GM20431 (cell line): ENCODE results near the gene PAM.
"Not testable (repeated sequence)": the region's sequence is repeated elsewhere in the genome, so short reads cannot be mapped to it uniquely, and the experiment has no call there.

ENCODE experiments used
- in situ Hi-C: fragments of 300-500 bp; cut with MseI, MboI; formaldehyde crosslinking; loops from one replicate; pipeline ENCODE4 v1.15.0; 2020; ENCODE audit warnings: low sequenced_read_pairs; ENCODE audit not compliant: unreplicated experiment

The PAM gene

DNA sequence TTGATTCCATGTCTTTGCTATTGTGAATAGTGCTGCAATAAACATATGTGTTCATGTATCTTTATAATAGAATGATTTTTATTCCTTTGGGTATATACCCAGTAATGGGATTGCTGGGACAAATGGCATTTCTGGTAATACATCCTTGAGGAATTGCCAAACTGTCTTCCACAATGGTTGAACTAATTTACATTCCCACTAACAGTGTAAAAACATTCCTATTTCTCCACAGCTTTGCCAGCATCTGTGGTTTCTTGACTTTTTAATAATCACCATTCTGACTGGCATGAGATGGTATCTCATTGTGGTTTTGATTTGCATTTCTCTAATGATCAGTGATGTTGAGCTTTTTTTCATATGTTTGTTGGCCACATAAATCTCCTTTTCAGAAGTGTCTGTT, 20.7 kb downstream of the PAM start:
- in situ Hi-C loops = not testable (repeated sequence)

DNA sequence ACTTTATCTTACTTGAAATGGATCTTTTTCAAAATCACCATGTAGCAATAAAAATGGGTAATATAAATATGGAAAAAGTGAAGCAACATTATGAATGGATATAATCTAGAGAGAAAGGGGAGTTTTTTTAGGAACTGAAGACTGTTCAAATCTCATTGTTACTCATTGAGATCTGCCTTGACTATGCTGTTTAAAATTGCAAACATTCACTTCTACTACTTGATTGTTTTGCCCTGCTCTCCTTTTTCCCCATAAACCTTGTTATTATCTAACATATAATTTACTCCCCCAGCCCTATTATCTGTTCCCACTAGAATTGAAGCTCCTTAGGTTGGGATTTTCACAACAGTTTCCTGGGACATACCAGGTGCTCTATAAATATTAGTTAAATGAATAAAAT, 22.0 kb downstream of the PAM start:
- in situ Hi-C loops = no loop called here

DNA sequence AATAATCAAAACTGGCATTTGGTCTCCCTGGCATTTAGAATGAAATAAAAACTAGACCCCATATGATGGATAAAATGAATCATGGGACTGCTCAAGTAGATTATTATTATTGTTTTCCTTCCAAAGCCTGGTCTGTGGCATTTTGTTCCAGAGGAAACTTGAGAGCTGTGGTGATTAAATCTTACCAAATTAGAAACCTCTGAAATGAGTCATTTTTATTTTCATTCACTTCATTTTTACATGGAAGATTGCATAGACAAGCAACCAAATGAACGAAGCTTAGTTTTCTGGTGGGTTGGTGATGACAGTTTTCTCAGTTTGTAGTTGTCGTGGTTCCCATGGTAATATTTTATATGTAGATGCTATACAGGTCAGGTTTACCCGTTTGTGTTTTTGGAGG, 23.4 kb downstream of the PAM start:
- in situ Hi-C loops = no loop called here

DNA sequence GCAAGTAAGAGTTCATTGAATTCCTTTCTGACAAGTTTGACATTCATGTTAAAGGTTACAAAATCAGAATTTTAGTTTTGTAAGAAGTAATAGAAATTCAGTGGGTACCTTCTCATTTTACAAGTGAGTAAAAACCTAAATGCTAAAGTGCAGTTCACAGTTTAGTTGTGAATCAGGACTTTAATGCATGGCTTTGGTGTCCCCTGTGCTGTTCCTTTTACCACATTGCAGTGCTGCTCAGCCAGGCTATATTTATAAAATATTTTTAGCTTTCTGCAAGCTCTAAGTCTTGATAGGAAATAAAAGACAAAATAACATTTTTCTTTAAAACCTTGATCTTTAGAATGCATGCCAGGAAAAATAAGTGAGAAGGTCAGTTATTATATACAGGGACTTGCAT, 26.3 kb downstream of the PAM start:
- in situ Hi-C loops = no loop called here

DNA sequence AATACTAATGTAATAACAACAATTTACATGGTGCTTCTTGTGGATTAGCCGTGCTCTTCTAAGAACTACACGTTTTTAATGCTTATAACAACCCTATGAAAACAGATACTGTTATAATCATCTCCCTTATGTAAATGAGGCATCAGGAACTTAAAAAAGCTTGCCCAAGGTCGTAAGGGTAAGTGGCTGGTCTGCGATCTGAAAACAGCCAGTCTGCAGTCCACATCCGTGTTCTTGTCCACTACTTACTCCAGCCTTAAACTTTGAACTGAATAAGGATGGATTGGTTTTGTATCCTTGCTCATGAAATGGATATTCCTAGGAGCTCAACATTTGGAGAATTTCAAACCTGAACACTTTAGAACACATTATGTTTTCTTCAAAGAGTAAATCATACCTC, 26.7 kb downstream of the PAM start:
- in situ Hi-C loops = no loop called here

DNA sequence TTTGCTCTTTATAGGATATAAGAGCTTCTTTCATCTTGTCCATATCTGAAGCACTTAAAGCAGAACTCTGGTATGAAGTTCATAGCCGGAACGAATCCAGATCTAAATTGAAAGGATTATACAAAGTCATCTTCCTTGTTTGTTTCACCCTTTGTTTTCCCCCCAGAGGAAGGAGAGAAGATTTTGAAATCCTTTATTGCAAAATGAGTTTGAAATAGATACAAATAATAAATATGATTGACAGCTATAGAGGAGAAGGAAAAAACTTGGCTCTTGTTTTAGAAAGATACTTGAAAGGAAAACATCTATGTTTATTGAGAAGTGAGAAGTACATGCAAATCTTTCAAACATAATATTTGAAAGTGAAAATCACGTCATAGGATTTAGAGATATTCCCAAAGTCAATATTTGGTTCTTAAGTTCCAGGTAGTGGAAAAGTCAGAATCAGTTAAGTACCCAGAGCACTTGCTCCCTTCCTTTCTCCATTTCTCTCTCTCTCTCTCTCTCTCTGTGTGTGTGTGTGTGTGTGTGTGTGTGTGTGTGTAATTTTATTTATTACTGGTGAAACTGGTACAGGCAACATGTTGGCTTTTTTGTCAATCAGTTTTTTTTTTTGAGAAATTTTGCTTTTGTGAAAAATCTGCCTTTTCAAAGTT, 27.2 kb downstream of the PAM start:
- in situ Hi-C loops = no loop called here

DNA sequence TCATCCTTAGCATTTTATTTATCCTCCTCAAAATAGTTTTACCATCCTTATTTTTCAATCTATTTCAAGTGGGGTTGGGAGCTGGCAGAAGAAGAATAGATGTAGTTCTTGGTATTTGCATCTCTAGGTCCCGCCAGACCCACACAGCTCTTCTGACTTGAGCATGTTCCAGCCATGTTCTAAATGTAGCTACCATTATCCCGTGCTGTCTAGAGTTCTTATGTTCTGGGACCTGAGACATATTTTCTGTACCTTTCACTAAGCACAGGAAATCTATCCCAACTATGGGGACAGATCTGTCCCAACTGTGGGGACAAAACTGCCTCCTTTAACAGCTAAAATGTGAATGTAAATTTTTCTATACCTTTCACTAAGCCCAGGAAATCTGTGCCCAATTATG, 32.0 kb downstream of the PAM start:
- in situ Hi-C loops = no loop called here

DNA sequence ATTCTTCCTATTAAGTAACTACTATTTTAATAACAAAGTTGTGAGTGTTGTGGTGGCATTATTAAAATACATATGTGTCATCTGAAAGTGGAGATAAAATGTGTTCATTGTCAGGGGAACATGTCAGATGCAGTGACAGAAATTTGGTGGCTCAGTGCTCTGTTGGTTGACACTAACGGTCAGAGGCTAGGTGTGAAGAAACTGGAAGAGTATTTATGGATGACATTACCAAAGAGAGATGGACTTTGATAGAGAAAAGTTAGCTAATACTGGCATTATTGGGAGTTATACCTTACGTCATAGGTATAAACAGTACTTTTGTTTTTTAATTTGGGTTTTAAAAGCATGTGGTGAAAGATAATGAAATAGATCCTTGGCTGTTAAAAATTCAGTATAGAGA, 33.7 kb downstream of the PAM start:
- in situ Hi-C loops = no loop called here

DNA sequence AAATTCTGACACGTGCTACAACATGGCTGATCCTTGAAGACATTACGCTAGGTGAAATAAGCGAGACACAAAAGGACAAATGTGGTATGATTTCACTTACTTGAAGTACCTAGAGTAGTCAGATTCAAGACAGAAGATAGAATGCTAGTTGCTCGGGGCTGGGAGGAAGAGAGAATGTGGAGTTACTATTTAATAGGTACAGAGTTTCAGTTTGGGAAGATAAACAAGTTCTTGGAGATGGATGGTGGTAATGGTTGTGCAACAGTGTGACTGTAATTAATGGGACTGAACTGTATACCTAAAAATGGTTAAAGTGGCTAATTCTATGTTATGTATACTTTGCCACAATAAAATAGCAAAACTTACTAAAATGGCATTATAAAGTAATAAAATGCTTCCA, 34.4 kb downstream of the PAM start:
- in situ Hi-C loops = no loop called here

DNA sequence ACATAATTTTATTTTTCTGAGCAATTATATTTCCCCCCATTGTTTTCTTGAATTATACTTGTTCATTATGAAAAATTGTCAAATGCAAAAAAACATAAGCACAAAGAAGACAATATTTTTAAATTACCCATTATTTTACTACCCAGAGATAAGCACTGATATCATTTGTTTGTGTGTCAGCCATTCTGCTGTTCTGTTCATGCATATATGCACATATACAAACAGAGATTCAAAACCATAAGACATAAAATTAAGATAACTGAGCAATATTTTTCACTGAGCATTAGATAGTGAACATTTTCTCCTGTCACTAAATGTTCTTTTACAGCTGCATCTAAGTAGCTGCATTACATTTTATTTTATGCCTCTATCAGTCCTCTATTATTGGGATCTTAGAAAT, 35.6 kb downstream of the PAM start:
- in situ Hi-C loops = no loop called here

DNA sequence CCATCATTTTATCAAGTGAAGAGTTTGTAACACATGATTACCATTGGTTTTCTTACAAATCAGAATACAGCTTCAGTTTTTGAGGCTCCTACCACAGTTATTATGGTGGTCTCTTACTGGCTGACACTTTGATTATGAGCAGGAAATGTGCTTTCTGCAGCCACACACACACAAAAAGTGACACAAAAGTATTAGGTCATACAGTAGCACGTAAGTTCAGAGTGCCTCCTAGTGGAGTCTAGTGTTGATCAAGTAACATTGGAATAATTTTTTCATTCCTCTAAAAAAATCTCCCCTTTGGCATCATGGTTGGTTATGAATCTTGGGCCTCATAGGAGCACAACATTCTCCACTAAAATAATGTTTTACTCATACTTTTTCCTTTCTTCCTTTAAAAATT, 37.6 kb downstream of the PAM start:
- in situ Hi-C loops = no loop called here

DNA sequence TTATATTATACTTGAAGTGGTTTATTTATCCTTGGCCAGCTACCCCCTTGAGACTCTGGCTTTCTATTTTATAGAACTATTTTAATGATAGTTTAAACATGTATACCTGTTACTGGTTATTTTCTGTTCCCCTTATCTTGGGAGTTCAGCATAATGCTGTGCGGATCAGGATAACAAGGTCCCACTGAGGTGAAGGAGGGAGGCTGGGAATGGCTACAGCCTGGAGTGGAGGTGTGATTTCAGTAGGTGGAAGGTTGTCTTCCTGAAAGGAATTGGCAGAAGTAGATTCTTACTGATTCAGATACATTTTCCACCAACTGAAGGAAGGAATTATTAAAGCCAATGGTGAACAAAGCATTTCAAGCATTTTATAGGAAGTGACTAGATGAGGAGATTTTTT, 38.9 kb downstream of the PAM start:
- in situ Hi-C loops = no loop called here

DNA sequence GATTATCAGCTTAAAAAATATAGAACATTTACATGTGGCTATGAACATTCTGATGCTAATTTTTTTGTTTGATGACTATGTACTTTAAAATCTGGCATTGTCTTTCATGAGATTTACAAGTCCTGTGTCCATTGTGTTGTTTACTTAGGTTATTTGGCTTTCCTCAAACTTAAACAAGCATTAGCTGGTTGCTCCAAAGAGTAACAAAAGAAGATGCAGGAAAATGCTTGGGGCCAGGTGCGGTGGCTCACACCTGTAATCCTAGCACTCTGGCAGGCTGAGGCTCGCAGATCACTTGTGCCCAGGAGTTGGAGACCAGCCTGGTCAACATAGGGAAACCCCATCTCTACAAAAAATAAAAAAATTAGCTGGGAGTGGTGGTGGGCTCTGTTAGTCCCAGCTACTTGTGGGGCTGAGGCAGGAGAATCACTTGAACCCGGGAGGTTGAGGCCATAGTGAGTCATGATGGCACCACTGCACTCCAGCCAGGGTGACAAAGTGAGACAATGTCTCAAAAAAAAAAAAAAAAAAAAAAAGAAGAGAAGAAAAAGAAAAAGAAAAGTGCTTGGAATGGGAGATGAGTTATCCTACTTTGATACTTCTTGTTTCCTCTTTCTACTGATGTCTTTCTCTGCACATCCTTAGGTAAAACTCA, 39.7 kb downstream of the PAM start:
- in situ Hi-C loops = no loop called here

DNA sequence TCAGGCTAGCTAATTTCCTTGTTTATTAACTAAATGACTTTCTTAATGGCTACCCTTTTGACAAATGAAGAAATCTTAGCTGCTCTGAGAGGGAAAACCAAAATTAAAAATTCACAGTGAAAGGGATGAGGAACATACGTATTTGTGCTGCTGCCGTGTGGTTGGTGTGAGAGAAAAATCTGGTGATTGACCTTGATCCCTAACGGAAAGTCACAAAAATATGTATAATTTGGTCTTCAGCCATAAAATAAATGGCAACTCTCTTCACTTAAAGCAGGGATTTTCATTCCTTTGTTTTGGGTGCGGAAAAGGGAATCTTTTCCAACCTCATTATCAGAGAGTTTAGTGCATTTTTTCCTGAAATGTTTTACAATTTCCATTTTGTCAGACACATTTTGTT, 40.4 kb downstream of the PAM start:
- in situ Hi-C loops = no loop called here

DNA sequence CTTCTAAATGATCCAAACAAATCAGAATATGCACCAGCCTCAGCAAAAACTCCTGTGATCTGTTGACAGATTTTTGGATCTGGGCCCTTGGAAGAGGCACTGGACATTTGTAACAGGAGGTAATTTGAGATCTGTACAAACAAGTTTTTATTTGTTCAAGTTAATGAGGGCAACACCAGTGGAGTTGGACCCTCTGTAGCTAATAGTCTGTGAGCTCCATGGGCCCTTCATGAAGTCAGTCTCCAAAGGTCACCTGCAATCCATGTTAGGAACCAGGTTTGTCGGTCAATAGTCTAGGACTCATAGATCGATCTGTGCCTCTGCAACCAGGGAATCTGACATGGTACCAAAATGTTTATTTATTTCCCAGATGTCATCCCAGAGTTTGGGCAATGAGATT, 40.9 kb downstream of the PAM start:
- in situ Hi-C loops = no loop called here

DNA sequence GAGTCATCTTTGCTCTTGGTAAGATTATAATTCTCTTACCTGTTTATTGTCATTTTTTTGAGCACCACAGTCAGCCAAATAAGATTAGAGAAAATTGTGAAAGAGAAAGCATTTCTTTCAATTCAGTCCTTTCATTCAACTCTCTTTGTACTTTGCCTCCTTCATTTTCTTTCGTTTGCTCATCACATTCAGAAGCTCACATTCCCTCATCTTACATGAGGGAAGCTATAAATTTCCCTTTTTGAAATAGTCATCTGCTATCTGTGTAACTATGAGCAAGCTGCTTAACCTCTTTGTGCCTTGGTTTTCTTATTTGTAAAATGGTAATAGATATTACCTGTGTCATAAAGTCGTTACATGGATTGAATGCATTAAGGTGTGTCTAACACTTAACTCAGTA, 41.4 kb downstream of the PAM start:
- in situ Hi-C loops = no loop called here

DNA sequence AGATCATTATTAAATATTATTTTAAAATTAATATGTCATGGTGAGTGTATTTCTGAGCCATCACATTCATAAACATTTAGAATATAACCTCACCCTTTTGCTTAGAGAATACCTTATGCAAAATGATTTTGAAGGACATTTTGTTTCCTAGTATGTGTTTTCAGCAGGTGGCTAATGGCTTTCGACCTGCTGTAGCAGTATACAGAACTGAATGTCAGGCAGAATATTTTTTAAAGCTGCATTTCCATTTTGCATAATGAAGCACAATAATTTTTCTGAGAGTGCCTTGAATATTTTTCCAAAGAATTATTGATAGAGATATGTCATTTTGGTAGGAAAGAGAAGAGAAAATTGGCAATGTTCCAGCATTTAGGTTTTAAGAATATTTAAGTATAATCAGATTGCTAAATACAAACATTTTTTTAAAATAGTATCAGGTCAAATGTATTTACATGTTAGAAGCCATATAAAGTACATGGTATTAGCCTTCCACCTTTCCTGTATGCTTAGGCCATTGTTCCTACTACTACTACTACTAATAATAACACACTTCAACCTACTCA, 42.3 kb downstream of the PAM start:
- in situ Hi-C loops = no loop called here

DNA sequence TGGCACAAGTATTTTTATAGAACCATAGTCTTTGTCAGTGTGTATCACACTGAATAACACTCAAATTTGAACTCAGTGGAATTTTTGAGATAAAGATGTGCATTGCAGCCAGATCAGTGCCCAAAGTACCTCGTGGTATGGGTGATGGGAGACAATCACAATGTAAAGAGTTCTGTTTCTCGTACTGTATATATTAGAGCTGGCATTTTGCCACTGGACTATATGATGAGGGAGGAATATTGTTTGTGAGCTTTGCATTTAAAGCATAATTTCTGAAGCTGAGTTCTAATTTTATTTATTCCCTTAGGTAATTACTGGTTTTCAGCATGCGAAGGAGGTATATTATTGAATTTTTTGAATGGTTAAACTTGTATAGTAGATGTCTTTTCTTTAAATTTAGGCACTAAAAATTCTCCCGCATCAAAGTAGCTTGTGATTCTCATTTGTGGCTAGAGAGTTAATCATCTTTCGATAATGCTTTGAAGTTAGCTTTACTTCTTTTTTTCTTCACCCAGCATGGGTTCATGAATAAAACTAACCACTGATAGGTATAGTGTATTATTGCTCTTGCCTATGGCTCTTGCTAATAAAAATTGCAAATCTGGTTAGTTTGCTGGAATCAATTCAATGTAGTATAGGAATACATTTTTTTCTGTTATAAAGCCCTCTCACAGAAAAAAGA, 43.1 kb downstream of the PAM start:
- in situ Hi-C loops = no loop called here

DNA sequence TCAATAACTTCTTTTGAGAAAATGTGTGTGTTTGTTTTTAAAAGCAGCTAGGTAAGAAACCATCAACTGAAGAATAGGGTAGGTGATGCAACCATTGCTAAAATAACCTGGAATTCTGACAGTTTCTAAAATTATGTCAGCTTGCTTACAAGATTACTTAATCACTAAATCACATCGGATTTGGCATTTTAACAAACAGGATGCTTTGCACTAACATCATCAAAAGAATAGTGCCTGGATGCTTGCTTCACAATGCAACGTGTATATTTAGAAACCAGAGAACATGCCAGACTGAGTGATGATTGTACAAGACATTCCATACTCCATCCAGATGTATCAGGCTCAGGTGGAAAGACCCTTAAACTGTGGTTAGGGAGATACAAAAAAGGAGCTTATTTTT, 43.9 kb downstream of the PAM start:
- in situ Hi-C loops = no loop called here

DNA sequence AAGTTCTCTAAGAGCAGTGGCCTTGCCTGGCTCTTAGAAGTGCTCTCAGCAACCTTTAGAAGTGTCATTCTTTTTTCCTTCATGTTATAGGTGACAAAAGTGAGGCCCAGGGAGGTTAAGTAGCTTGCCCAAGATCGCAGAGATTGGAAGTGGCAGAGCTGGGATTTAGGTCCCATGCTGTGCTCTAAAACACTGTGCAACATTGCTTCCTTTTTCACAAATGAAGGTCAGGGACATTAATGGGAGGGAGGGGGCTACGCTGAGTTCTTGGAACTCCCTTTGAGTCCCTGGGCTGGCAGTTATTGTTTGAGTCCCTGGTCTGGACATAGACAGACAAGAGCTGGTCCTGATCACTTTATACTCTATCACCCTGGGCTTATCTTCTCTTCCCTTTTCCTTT, 45.3 kb downstream of the PAM start:
- in situ Hi-C loops = no loop called here

DNA sequence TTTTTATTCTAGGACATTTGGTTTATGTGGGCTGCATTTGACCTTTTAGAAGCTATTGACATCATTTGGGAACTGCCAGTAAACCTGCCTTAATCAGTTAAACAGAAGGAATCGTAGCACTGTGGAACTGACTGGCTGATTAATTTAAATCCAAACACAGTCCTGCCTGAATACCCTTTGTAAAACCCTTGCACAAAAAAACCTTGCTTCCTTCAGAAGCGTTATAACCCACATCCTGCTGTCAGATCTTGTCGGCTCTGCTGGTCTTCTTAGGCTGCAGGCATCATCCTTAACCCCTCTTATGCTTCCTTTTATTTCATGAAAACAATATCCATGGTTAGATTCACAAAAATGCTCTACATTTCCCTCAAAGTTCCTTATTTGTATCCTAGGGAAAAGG, 46.3 kb downstream of the PAM start:
- in situ Hi-C loops = no loop called here
